HepG2 (cell line): ENCODE results near the gene SIRT7. TPM values are rescaled to one million over a fixed set of nuclear protein-coding genes. Genes with fewer than 3 reads are reported as not detected.

Experiments used
- ARID3A ChIP-seq: IDR thresholded peaks from 2 replicates; pipeline ENCODE4 v1.6.1; 2012; ENCODE audit warnings: low read depth, low read length, improper control_type of control experiment
- CCDC6 ChIP-seq: sonication (generic); formaldehyde crosslinking; IDR thresholded peaks from 2 replicates; pipeline ENCODE4 v1.8.1; 2022; ENCODE audit warnings: mild to moderate bottlenecking, missing genetic modification reagents, moderate library complexity
- CERS6 ChIP-seq: sonication (generic); formaldehyde crosslinking; IDR thresholded peaks from 2 replicates; pipeline ENCODE4 v1.5.0; 2020; ENCODE audit warnings: missing genetic modification reagents
- DNMT1 ChIP-seq: sonication (generic); formaldehyde crosslinking; IDR thresholded peaks from 2 replicates; pipeline ENCODE4 v1.5.1; 2020; ENCODE audit warnings: mild to moderate bottlenecking, missing genetic modification reagents
- HCFC1 ChIP-seq: fragments of 150-350 bp; IDR thresholded peaks from 2 replicates; pipeline ENCODE4 v1.6.1; 2014; ENCODE audit warnings: low read depth, low read length
- ISL2 ChIP-seq: sonication (generic); formaldehyde crosslinking; IDR thresholded peaks from 2 replicates; pipeline ENCODE4 v1.5.0; 2020; ENCODE audit warnings: missing genetic modification reagents
- PREB ChIP-seq: sonication (generic); formaldehyde crosslinking; IDR thresholded peaks from 2 replicates; pipeline ENCODE4 v1.4.0; 2020; ENCODE audit warnings: missing genetic modification reagents
- TMF1 ChIP-seq: sonication (generic); formaldehyde crosslinking; IDR thresholded peaks from 2 replicates; pipeline ENCODE4 v1.8.1; 2022; ENCODE audit warnings: low read depth, missing genetic modification reagents
- ZHX2 ChIP-seq, 2 experiments: sonication (generic) in 1 of 2; formaldehyde crosslinking in 1 of 2; IDR thresholded peaks; 2 replicates each; pipeline versions ENCODE4 v1.6.1 to v1.9.0; 2014 to 2022; ENCODE audit warnings: antibody characterized with exemption in 1 of 2, borderline replicate concordance in 1 of 2, inconsistent platforms in 1 of 2, low read depth in 1 of 2, missing genetic modification reagents in 1 of 2
- ZNF274 ChIP-seq: sonication (generic); formaldehyde crosslinking; IDR thresholded peaks from 2 replicates; pipeline ENCODE4 v1.5.1; 2020; ENCODE audit warnings: mild to moderate bottlenecking, missing genetic modification reagents
- ZNF432 ChIP-seq: sonication (generic); formaldehyde crosslinking; IDR thresholded peaks from 2 replicates; pipeline ENCODE4 v1.5.0; 2020; ENCODE audit warnings: missing genetic modification reagents, mild to moderate bottlenecking, borderline replicate concordance
- ZNF552 ChIP-seq: sonication (generic); formaldehyde crosslinking; IDR thresholded peaks from 2 replicates; pipeline ENCODE4 v1.9.0; 2022; ENCODE audit warnings: missing genetic modification reagents, mild to moderate bottlenecking, borderline replicate concordance
- ZNF607 ChIP-seq: sonication (generic); formaldehyde crosslinking; IDR thresholded peaks from 2 replicates; pipeline ENCODE4 v1.5.1; 2020; ENCODE audit warnings: missing genetic modification reagents, mild to moderate bottlenecking, borderline replicate concordance
- polyA plus RNA-seq, 8 experiments: library from polyadenylated mRNA; depleted of rRNA in 3 of 8; stranded (reverse) in 7 of 8; unstranded in 1 of 8; fragments of >200 nt; fragmentation: Illumina TruSeq in 4 of 8; extraction: Trizol in 4 of 8; gene quantifications; 2 replicates each; pipeline versions ENCODE4 v1.2.1 to v1.2.3, GENCODE V29; 2011 to 2016; ENCODE audit warnings: low read depth in 4 of 8, missing spikeins in 1 of 8, mixed read lengths in 1 of 8; ENCODE audit not compliant: insufficient read depth in 1 of 8
- total RNA-seq, 5 experiments: library from RNA; depleted of rRNA; stranded (reverse); fragments of >200 nt; fragmentation: Illumina TruSeq; extraction: Trizol; gene quantifications; 2 replicates each; pipeline ENCODE4 v1.2.3, GENCODE V29; 2016; ENCODE audit warnings: low read depth in 1 of 5
- TF ChIP-seq, protein P1 (sequence below): IDR thresholded peaks from 2 replicates; pipeline ENCODE4 v1.6.1; 2018; ENCODE audit warnings: missing genetic modification reagents
- TF ChIP-seq, protein P2 (sequence below): sonication (generic); formaldehyde crosslinking; IDR thresholded peaks from 2 replicates; pipeline ENCODE4 v1.4.0; 2020; ENCODE audit warnings: low read depth, mild to moderate bottlenecking, missing genetic modification reagents

The SIRT7 gene
- total and polyA plus RNA-seq, 2 of the 13 experiments (the other 11 are each of a cell fraction or from before 2014, with no cell fraction given): 8.3 to 24.8 TPM

DNA sequence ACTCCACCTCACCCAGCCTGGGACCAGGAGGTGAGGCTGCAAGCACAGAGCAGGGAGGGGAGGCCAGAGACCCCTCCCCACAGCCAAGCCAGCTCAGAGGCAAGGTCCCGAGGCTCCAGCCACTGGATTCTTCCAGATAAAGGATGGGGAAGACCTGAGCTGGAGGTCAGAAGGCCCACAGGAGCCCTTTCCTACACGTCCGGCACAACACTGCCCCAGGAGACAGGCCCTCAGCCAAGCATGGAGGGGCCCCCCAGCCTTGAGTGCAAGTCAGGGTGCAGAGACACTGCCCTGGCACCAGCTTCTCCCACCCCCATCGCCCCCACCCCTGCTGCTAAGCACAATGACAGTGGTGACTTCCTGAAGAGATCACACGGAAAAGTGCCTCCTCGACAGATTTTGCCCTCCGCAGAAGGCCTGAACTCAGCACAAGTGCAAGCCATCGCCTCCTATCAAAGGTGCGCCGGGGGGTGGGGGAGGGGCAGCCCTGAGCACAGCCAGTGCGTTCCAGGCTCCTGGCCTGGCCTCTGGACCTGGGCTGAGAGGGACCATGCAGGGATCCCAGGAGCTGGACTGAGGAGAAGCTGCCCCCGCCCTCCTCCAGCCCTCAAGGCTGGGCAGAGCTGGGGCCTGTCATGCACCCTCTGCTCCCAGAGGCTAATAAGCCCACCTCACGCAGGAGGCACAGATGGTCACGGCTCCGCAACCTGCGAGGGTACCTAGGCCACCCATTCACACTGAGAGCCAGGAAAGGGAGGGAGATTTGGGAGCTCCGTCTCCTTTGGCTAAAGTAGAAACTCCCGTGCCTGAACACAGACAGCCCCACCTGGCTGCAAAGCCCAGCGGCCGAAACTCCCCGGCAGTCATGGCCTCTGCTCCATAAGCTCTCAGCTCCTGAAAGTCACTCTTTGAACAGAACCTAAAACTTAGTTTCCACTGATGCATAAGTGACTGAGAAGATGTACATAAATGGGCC is 6.9 kb upstream of the SIRT7 start (continued):
- TF ChIP-seq ZHX2 (IDR thresholded peaks at IDR 0.05; ENCODE audit: low read depth): no peak
- TF ChIP-seq ZHX2 (CRISPR knock-in tag; IDR thresholded peaks at IDR 0.05; ENCODE audit: borderline replicate concordance): no peak
- TF ChIP-seq CCDC6: no peak
- no peak for TF ChIP-seq ISL2 (CRISPR knock-in tag)
- no peak for TF ChIP-seq ZNF552 (CRISPR knock-in tag)
- TF ChIP-seq, protein P1, sequence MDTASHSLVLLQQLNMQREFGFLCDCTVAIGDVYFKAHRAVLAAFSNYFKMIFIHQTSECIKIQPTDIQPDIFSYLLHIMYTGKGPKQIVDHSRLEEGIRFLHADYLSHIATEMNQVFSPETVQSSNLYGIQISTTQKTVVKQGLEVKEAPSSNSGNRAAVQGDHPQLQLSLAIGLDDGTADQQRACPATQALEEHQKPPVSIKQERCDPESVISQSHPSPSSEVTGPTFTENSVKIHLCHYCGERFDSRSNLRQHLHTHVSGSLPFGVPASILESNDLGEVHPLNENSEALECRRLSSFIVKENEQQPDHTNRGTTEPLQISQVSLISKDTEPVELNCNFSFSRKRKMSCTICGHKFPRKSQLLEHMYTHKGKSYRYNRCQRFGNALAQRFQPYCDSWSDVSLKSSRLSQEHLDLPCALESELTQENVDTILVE: no peak
- no peak for TF ChIP-seq ZNF274 (CRISPR knock-in tag)
- no peak for TF ChIP-seq PREB (CRISPR knock-in tag)
- TF ChIP-seq ZNF607: 0 out of 2 replicates have a peak, but pooled peaks have one; percentile 24
- TF ChIP-seq, protein P2, sequence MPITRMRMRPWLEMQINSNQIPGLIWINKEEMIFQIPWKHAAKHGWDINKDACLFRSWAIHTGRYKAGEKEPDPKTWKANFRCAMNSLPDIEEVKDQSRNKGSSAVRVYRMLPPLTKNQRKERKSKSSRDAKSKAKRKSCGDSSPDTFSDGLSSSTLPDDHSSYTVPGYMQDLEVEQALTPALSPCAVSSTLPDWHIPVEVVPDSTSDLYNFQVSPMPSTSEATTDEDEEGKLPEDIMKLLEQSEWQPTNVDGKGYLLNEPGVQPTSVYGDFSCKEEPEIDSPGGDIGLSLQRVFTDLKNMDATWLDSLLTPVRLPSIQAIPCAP: no peak
- no peak for TF ChIP-seq ZNF432 (CRISPR knock-in tag)
- TF ChIP-seq TMF1 (CRISPR knock-in tag): peak; percentile 30; the same call in 1 of the 2 replicates
- no peak for TF ChIP-seq ARID3A
- no peak for TF ChIP-seq CERS6 (CRISPR knock-in tag)
- no peak for TF ChIP-seq HCFC1
- TF ChIP-seq DNMT1: no peak
